ENCODE data around the gene LIMCH1.
"Not testable (repeated sequence)": the region's sequence is repeated elsewhere in the genome, so short reads cannot be mapped to it uniquely, and the experiment has no call there.

LIMCH1 gene

GRCh38 chr4:41640906-41641305 is 102.9 kb downstream of the LIMCH1 start:
- Histone ChIP-seq H3K36me3 (ENCODE audit: insufficient read depth, low read length) (no peaks in the 10 kb centered on the region), H3K9ac (ENCODE audit: insufficient read length) (no peak overlapping the region), H3K9me3 (ENCODE audit: low read depth, low read length) (no peaks in the 10 kb centered on the region), H3K4me3 (no peak overlapping the region), H3K27ac (no peak overlapping the region)
- TF ChIP-seq EZH2 (IDR thresholded peaks at IDR 0.05) (no peak), POLR2AphosphoS5 (IDR thresholded peaks at IDR 0.05; ENCODE audit: borderline replicate concordance, low read depth, low read length) (no peak), FOXP2 (optimal IDR thresholded peaks at IDR 0.05; ENCODE audit: control extremely low read depth, extremely low read length, insufficient read depth) (no peak)
- DNase-seq (ENCODE audit: low read depth, low spot score), result no peak

- Histone ChIP-seq H3K36me3 (ENCODE audit: insufficient read depth, low read length) (peaks cover 12% of the 10 kb centered on the region; the same call in 1 of the 2 replicates), H3K27ac (peak overlapping the region; percentile 64)
- H3K9ac ChIP-seq (ENCODE audit: insufficient read length), result not testable (repeated sequence)
These were observed 104.8 kb downstream of the LIMCH1 start for GRCh38 chr4:41642746-41643145.

DNA sequence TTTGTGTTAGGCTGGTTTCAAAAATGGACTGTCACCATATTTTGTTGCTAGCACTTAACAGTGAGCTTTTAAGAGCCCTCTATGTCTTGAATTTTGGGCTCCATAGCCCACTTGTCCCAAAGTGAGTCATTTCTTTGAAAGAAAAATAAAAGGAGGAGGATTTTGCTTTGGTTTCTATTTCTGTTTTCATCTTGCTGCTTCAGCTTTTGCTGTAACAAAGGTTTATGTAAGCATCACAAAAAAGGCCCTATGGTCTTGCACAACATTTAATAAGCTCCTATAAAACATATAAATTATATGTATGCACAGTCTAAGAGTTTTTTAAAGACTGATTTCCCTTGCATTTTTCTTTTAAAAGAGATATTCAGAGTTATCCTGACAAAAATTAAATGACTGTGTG is 105.4 kb downstream of the LIMCH1 start:
- no peak overlapping the region for H3K9ac ChIP-seq (ENCODE audit: insufficient read length)
- no peak for DNase-seq (ENCODE audit: low read depth, low spot score)
- TF ChIP-seq FOXP2 (optimal IDR thresholded peaks at IDR 0.05; ENCODE audit: control extremely low read depth, extremely low read length, insufficient read depth) (no peak), EZH2 (IDR thresholded peaks at IDR 0.05) (no peak), POLR2AphosphoS5 (IDR thresholded peaks at IDR 0.05; ENCODE audit: borderline replicate concordance, low read depth, low read length) (no peak)

More at GRCh38 chr4:41642746-41643145, 104.8 kb downstream of the LIMCH1 start:
- not testable (repeated sequence) for DNase-seq (ENCODE audit: low read depth, low spot score); H3K4me3 ChIP-seq; H3K9me3 ChIP-seq (ENCODE audit: low read depth, low read length)

GRCh38 chr4:41644288-41644914 is 106.4 kb downstream of the LIMCH1 start:
- no peak for DNase-seq (ENCODE audit: low read depth, low spot score)
- no peaks in the 10 kb centered on the region for H3K9me3 ChIP-seq (ENCODE audit: low read depth, low read length)
- H3K27ac ChIP-seq, result no peak overlapping the region
- peaks cover 12% of the 10 kb centered on the region; the same call in 1 of the 2 replicates for H3K36me3 ChIP-seq (ENCODE audit: insufficient read depth, low read length)
- TF ChIP-seq EZH2 (IDR thresholded peaks at IDR 0.05) (no peak), FOXP2 (optimal IDR thresholded peaks at IDR 0.05; ENCODE audit: control extremely low read depth, extremely low read length, insufficient read depth) (no peak), POLR2AphosphoS5 (IDR thresholded peaks at IDR 0.05; ENCODE audit: borderline replicate concordance, low read depth, low read length) (no peak)
- H3K4me3 ChIP-seq, result no peak overlapping the region
- H3K9ac ChIP-seq (ENCODE audit: insufficient read length), result no peak overlapping the region

More for the DNA sequence above, 105.4 kb downstream of the LIMCH1 start:
- Histone ChIP-seq H3K4me3 (0 out of 2 replicates have a peak overlapping the region, but pooled peaks have one; percentile 23), H3K36me3 (ENCODE audit: insufficient read depth, low read length) (peaks cover 12% of the 10 kb centered on the region; the same call in 1 of the 2 replicates), H3K27ac (peak overlapping the region; percentile 64), H3K9me3 (ENCODE audit: low read depth, low read length) (no peaks in the 10 kb centered on the region)

DNA sequence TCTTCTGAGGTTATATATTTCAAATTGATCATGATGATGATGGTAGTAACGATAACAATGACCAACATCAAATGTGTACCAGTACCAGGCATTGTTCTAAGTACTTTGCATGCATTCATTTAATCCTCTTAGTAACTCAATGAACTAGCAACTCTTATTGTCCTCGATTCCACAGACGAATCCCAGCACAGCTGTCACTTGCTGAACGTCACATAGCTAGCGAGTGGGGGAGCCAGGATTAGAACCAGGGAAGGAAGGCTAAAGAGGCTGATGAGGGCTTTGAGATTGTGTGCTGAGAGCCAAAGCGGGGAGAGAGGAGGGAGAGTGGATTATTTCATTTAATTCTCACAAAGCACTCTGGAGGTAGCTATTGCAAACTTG is 106.9 kb downstream of the LIMCH1 start:
- Histone ChIP-seq H3K9me3 (ENCODE audit: low read depth, low read length) (no peaks in the 10 kb centered on the region), H3K27ac (no peak overlapping the region), H3K9ac (ENCODE audit: insufficient read length) (no peak overlapping the region), H3K36me3 (ENCODE audit: insufficient read depth, low read length) (peaks cover 12% of the 10 kb centered on the region; the same call in 1 of the 2 replicates), H3K4me3 (no peak overlapping the region)
- no peak for DNase-seq (ENCODE audit: low read depth, low spot score)
- TF ChIP-seq EZH2 (IDR thresholded peaks at IDR 0.05) (no peak), POLR2AphosphoS5 (IDR thresholded peaks at IDR 0.05; ENCODE audit: borderline replicate concordance, low read depth, low read length) (no peak), FOXP2 (optimal IDR thresholded peaks at IDR 0.05; ENCODE audit: control extremely low read depth, extremely low read length, insufficient read depth) (no peak)

GRCh38 chr4:41645728-41646390 is 107.9 kb downstream of the LIMCH1 start:
- no peaks in the 10 kb centered on the region for H3K9me3 ChIP-seq (ENCODE audit: low read depth, low read length)
- H3K36me3 ChIP-seq (ENCODE audit: insufficient read depth, low read length), result peaks cover 12% of the 10 kb centered on the region; the same call in 1 of the 2 replicates
- DNase-seq (ENCODE audit: low read depth, low spot score), result no peak
- H3K9ac ChIP-seq (ENCODE audit: insufficient read length), result no peak overlapping the region
- no peak overlapping the region for H3K4me3 ChIP-seq
- H3K27ac ChIP-seq, result no peak overlapping the region
- no peak for TF ChIP-seq FOXP2 (optimal IDR thresholded peaks at IDR 0.05; ENCODE audit: control extremely low read depth, extremely low read length, insufficient read depth)
- no peak for TF ChIP-seq POLR2AphosphoS5 (IDR thresholded peaks at IDR 0.05; ENCODE audit: borderline replicate concordance, low read depth, low read length)
- TF ChIP-seq EZH2 (IDR thresholded peaks at IDR 0.05), result no peak

- no peak overlapping the region for H3K27ac ChIP-seq
- no peaks in the 10 kb centered on the region for H3K9me3 ChIP-seq (ENCODE audit: low read depth, low read length)
- DNase-seq (ENCODE audit: low read depth, low spot score), result no peak
- peaks cover 12% of the 10 kb centered on the region; the same call in 1 of the 2 replicates for H3K36me3 ChIP-seq (ENCODE audit: insufficient read depth, low read length)
- no peak overlapping the region for H3K9ac ChIP-seq (ENCODE audit: insufficient read length)
- H3K4me3 ChIP-seq, result no peak overlapping the region
- no peak for TF ChIP-seq EZH2 (IDR thresholded peaks at IDR 0.05)
- TF ChIP-seq FOXP2 (optimal IDR thresholded peaks at IDR 0.05; ENCODE audit: control extremely low read depth, extremely low read length, insufficient read depth), result no peak
- no peak for TF ChIP-seq POLR2AphosphoS5 (IDR thresholded peaks at IDR 0.05; ENCODE audit: borderline replicate concordance, low read depth, low read length)
These were observed 108.9 kb downstream of the LIMCH1 start for GRCh38 chr4:41646862-41647261.

DNA sequence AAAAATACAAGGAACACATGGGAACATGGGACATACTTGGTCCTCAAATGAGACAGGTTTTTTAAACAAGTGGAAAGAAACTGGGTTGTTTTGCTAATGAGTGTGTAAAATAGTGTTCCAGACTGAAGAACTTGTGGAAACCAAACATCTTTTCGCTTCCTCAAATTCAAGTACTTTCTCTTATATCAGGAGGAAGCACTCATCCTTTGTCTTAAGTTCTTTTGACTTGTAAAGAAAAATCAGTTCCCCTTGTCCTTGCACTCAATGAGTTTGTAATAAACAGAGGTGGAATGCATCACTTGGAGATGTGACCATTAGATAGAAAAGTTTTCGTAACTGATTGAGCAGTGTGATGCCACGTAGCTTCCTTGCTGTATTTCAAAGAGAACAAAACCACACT is 109.4 kb downstream of the LIMCH1 start:
- Histone ChIP-seq H3K9ac (ENCODE audit: insufficient read length) (no peak overlapping the region), H3K9me3 (ENCODE audit: low read depth, low read length) (no peaks in the 10 kb centered on the region), H3K36me3 (ENCODE audit: insufficient read depth, low read length) (peaks cover 12% of the 10 kb centered on the region; the same call in 1 of the 2 replicates), H3K27ac (no peak overlapping the region), H3K4me3 (no peak overlapping the region)
- DNase-seq (ENCODE audit: low read depth, low spot score), result no peak
- no peak for TF ChIP-seq EZH2 (IDR thresholded peaks at IDR 0.05)
- no peak for TF ChIP-seq POLR2AphosphoS5 (IDR thresholded peaks at IDR 0.05; ENCODE audit: borderline replicate concordance, low read depth, low read length)
- TF ChIP-seq FOXP2 (optimal IDR thresholded peaks at IDR 0.05; ENCODE audit: control extremely low read depth, extremely low read length, insufficient read depth), result no peak

- H3K4me3 ChIP-seq; H3K27ac ChIP-seq; H3K9ac ChIP-seq (ENCODE audit: insufficient read length); DNase-seq (ENCODE audit: low read depth, low spot score); H3K9me3 ChIP-seq (ENCODE audit: low read depth, low read length): not testable (repeated sequence)
- peaks cover 12% of the 10 kb centered on the region; the same call in 1 of the 2 replicates for H3K36me3 ChIP-seq (ENCODE audit: insufficient read depth, low read length)
These were observed 113.2 kb downstream of the LIMCH1 start for GRCh38 chr4:41651150-41651549.
